Erythroblast (primary cell): ENCODE results near the gene RBM44.

Experiments used
- GATA1 ChIP-seq: IDR thresholded peaks from 2 replicates; pipeline ENCODE4 v1.6.1; 2011; ENCODE audit warnings: low read depth, mild to moderate bottlenecking, control low read depth, low read length, moderate library complexity
- POLR2A ChIP-seq: IDR thresholded peaks from 2 replicates; pipeline ENCODE4 v1.6.1; 2011; ENCODE audit warnings: mild to moderate bottlenecking, low read length

DNA sequence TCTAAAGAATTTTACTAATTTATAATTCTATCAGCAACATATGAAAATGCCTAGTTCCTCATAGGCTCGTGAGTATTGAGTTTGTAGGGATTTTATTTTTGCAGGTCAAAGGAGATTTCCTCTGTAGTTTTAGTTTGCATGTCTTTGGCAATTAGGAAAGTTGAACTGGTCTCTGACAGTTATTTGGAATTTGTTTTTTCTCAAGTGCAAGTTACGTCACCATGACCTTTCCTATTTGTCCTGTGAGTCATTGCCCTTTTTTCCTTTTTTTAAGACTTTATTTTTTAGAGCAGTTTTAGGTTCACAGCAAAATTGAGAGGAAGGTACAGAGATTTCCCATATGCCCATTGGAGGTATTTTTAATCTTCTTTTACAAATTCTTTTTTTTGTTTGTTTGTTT, 89.8 kb downstream of the RBM44 start:
- TF ChIP-seq POLR2A (no peak), GATA1 (no peak)
